ENCODE results near the gene JTB. TPM values are rescaled to one million over a fixed set of nuclear protein-coding genes. Genes with fewer than 3 reads are reported as not detected.

Gene JTB
- total and polyA plus RNA-seq, 2 experiments from 2014 or later: 183 to 242 TPM

DNA sequence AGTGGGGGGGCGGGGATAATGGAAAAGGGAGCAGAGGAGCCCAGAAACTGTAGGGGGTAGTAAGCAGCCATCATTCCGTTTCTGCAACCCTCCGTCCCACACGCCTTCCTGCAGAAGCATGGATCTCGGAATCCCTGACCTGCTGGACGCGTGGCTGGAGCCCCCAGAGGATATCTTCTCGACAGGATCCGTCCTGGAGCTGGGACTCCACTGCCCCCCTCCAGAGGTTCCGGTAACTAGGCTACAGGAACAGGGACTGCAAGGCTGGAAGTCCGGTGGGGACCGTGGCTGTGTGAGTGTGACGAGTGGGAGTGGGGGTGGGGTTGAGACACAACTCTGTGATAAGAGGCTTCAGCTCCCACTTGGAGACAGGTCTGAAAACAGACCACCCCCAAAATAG lies 9.1 kb downstream of the JTB start:
- WGBS, 2 experiments (ENCODE audit: low coverage in 1 of 2, low lambda C conversion rate in 2 of 2, missing lambda C conversion rate in 2 of 2): 14 to 16% methylated on average over 9 to 13 of the region's 13 CpGs
- peak overlapping the region; percentile 96 for H3K4me2 ChIP-seq (ENCODE audit: unreplicated experiment)
- no peaks in the 10 kb centered on the region for H3K9me3 ChIP-seq (ENCODE audit: low read depth)
- no peaks in the 10 kb centered on the region for H3K9me2 ChIP-seq (ENCODE audit: insufficient read depth)
- H4K20me1 ChIP-seq (ENCODE audit: insufficient read depth): no peaks in the 10 kb centered on the region
- no peak for DNase-seq
- no peaks in the 10 kb centered on the region for H3K36me3 ChIP-seq (ENCODE audit: low read depth)
- TF ChIP-seq EZH2phosphoT487 (IDR thresholded peaks at IDR 0.05; ENCODE audit: insufficient read depth, low read depth): no peak
- no peak for TF ChIP-seq EZH2 (IDR thresholded peaks at IDR 0.05; ENCODE audit: insufficient read depth, poor library complexity, severe bottlenecking)
- peaks cover 13% of the 10 kb centered on the region for H3F3A ChIP-seq (ENCODE audit: insufficient read depth)
- H3K27ac ChIP-seq: no peak overlapping the region
- peaks cover 21% of the 10 kb centered on the region for H3K4me1 ChIP-seq (ENCODE audit: insufficient read depth)
- H3K79me2 ChIP-seq (ENCODE audit: insufficient read depth): peaks cover 24% of the 10 kb centered on the region
- H3K9ac ChIP-seq: peak overlapping the region; percentile 85; the same call in 1 of the 2 replicates
- peak overlapping the region; percentile 91 for H3K4me3 ChIP-seq
- no peaks in the 10 kb centered on the region for H3K27me3 ChIP-seq (replicated peaks; ENCODE audit: insufficient read depth)
- peak overlapping the region; percentile 94 for H2AFZ ChIP-seq
- in situ Hi-C loops (cut with MboI): no loop called here

DNA sequence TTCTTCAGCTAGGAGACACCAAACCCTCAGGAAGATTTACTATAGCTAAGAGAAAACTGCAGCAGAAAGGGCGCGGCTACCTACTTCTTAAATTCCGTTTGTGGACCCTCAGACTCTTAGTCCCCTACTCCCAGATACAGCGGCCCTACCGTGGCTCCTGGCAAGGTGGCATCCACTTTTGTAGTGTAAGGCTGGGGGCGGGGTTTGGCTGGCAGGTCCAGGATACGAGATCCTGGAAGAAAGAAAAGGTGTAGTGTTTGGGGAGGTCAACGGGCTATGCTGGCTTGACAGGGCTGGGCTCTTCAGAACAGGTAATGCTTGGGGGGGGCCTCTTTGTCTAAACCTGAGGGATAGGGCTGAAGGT lies 9.5 kb downstream of the JTB start:
- no peaks in the 10 kb centered on the region for H3K9me3 ChIP-seq (ENCODE audit: low read depth)
- 0 to 1% methylated on average over 8 of the region's 8 CpGs for WGBS, 2 experiments (ENCODE audit: low coverage in 1 of 2, low lambda C conversion rate in 2 of 2, missing lambda C conversion rate in 2 of 2)
- H3K79me2 ChIP-seq (ENCODE audit: insufficient read depth): peaks cover 28% of the 10 kb centered on the region
- H3K36me3 ChIP-seq (ENCODE audit: low read depth): no peaks in the 10 kb centered on the region
- H3K4me2 ChIP-seq (ENCODE audit: unreplicated experiment): peak overlapping the region; percentile 96
- peak overlapping the region; percentile 87 for H3K27ac ChIP-seq
- H3F3A ChIP-seq (ENCODE audit: insufficient read depth): peaks cover 13% of the 10 kb centered on the region
- no peaks in the 10 kb centered on the region for H3K9me2 ChIP-seq (ENCODE audit: insufficient read depth)
- H3K9ac ChIP-seq: peak overlapping the region; percentile 85
- DNase-seq: peak; percentile 47
- H2AFZ ChIP-seq: peak overlapping the region; percentile 94
- TF ChIP-seq EZH2 (IDR thresholded peaks at IDR 0.05; ENCODE audit: insufficient read depth, poor library complexity, severe bottlenecking) (no peak), EZH2phosphoT487 (IDR thresholded peaks at IDR 0.05; ENCODE audit: insufficient read depth, low read depth) (no peak)
- in situ Hi-C loops (cut with MboI): no loop called here
- no peaks in the 10 kb centered on the region for H3K27me3 ChIP-seq (replicated peaks; ENCODE audit: insufficient read depth)
- peak overlapping the region; percentile 91 for H3K4me3 ChIP-seq
- no peaks in the 10 kb centered on the region for H4K20me1 ChIP-seq (ENCODE audit: insufficient read depth)
- peaks cover 21% of the 10 kb centered on the region for H3K4me1 ChIP-seq (ENCODE audit: insufficient read depth)

DNA sequence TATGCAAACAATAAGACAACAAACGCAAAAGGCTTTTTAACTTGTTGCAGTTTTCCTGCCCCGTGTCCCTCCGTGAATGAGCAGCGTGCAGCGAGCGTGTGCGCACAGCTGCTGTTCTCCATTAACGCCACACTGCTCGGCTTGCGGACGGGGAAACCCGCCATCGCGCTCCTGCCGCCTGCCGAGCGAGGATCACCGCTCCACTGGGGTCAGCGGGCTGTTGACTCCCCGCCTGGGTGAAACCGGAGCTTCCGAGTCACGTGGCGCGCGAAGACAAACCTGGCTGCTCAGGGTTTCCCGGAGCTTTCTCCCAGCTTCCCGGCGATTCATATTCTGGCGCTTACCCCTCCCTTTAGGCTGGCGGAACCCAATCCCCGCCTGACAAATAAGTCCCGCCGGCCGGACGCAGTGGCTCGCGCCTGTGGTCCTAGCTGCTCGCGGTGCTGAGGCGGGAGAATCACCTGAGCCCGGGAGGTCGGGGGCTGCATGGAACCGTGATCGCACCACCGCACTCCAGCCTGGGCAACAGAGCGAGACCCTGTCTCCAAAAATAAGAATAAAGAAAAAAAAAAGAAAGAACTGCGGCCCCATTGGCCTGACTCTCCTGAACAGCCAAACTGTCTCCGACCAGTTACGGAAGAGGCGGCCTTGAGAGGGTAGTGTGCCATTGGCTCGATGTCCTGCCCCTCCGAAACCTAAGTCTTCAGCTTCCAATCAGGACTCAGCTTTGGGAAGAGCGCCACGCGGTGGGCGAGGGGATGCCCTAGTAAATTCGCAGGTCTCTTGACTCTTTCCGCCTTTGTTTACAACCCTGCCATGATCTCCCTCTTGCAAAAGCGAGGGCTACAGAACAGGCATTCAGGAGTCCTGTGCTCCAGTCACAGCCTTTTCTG lies 10.1 kb downstream of the JTB start, which contains the start of gene CREB3L4:
CREB3L4 (plus strand) TSS at position 796 of the 893 bp plus-strand sequence. CDS start 624 bp downstream, outside the sequence.
- peak within 1 kb of the TSS; percentile 94 for H2AFZ ChIP-seq
- in situ Hi-C loops (cut with MboI): no loop called here
- H3K4me1 ChIP-seq (ENCODE audit: insufficient read depth): peaks cover 21% of the 10 kb centered on the region
- peaks cover 34% of the 10 kb centered on the region for H3K79me2 ChIP-seq (ENCODE audit: insufficient read depth)
- peaks cover 17% of the 10 kb centered on the region for H3F3A ChIP-seq (ENCODE audit: insufficient read depth)
- DNase-seq: peak; percentile 98
- H4K20me1 ChIP-seq (ENCODE audit: insufficient read depth): no peaks in the 10 kb centered on the region
- peak within 1 kb of the TSS; percentile 91 for H3K4me3 ChIP-seq
- H3K9me2 ChIP-seq (ENCODE audit: insufficient read depth): no peaks in the 10 kb centered on the region
- no peaks in the 10 kb centered on the region for H3K9me3 ChIP-seq (ENCODE audit: low read depth)
- no peak for TF ChIP-seq EZH2 (IDR thresholded peaks at IDR 0.05; ENCODE audit: insufficient read depth, poor library complexity, severe bottlenecking)
- TF ChIP-seq EZH2phosphoT487 (IDR thresholded peaks at IDR 0.05; ENCODE audit: insufficient read depth, low read depth): no peak
- H3K27ac ChIP-seq: peak within 1 kb of the TSS; percentile 87
- H3K9ac ChIP-seq: peak within 1 kb of the TSS; percentile 85
- 1 to 2% methylated on average over 60 of the region's 60 CpGs for WGBS, 2 experiments (ENCODE audit: low coverage in 1 of 2, low lambda C conversion rate in 2 of 2, missing lambda C conversion rate in 2 of 2)
- no peaks in the 10 kb centered on the region for H3K27me3 ChIP-seq (replicated peaks; ENCODE audit: insufficient read depth)
- H3K4me2 ChIP-seq (ENCODE audit: unreplicated experiment): peak within 1 kb of the TSS; percentile 96
- H3K36me3 ChIP-seq (ENCODE audit: low read depth): no peaks in the 10 kb centered on the region

- no peak for TF ChIP-seq EZH2 (IDR thresholded peaks at IDR 0.05; ENCODE audit: insufficient read depth, poor library complexity, severe bottlenecking)
- no peak for TF ChIP-seq EZH2phosphoT487 (IDR thresholded peaks at IDR 0.05; ENCODE audit: insufficient read depth, low read depth)
- H3K36me3 ChIP-seq (ENCODE audit: low read depth): no peaks in the 10 kb centered on the region
- H3K27ac ChIP-seq: peak overlapping the region; percentile 81
- H3K79me2 ChIP-seq (ENCODE audit: insufficient read depth): peaks cover 47% of the 10 kb centered on the region
- H3K4me2 ChIP-seq (ENCODE audit: unreplicated experiment): peak overlapping the region; percentile 94
- peaks cover 22% of the 10 kb centered on the region for H3F3A ChIP-seq (ENCODE audit: insufficient read depth)
- H4K20me1 ChIP-seq (ENCODE audit: insufficient read depth): no peaks in the 10 kb centered on the region
- no peaks in the 10 kb centered on the region for H3K9me3 ChIP-seq (ENCODE audit: low read depth)
- H3K9ac ChIP-seq: peak overlapping the region; percentile 88
- H3K4me3 ChIP-seq: peak overlapping the region; percentile 77
- peak; percentile 58 for DNase-seq
- no peaks in the 10 kb centered on the region for H3K9me2 ChIP-seq (ENCODE audit: insufficient read depth)
- peak overlapping the region; percentile 75 for H2AFZ ChIP-seq
- WGBS, 2 experiments (ENCODE audit: low coverage in 1 of 2, low lambda C conversion rate in 2 of 2, missing lambda C conversion rate in 2 of 2): 3 to 4% methylated on average over 22 of the region's 22 CpGs
- no peaks in the 10 kb centered on the region for H3K27me3 ChIP-seq (replicated peaks; ENCODE audit: insufficient read depth)
- in situ Hi-C loops (cut with MboI): no loop called here
- peaks cover 21% of the 10 kb centered on the region for H3K4me1 ChIP-seq (ENCODE audit: insufficient read depth)
Measured at GRCh38 chr1:153963850-153964331, 13.6 kb downstream of the JTB start.

Measured in GM23248 (cell line).